NCI-H2196 (cell line): ENCODE measurements around the gene NTF3.

Experiments used
- DNase-seq: peaks from one replicate; lab custom pipeline; 2025; ENCODE audit not compliant: unreplicated experiment; lab: John Stamatoyannopoulos, UW

NTF3 gene

DNA sequence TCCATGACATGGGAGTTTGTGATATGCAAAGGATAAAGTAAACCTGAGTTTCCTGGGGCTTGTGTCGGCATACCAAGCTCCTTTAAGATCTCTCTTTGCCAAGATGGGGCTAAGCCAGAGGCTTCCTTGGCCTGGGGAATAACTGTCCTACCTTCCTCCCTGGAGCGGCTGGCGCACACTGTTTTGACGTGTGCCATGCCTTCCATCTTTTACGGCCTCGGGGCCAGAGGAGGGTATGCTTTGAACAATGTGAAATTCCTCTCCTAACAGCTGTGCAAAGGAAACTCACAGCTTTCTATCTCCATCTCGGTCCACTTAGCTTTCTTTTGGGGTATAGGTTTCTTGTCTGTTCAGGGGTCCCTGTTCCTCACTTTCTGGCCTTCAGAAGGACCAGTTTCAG, 55.2 kb downstream of the NTF3 start:
- DNase-seq = no peak

DNA sequence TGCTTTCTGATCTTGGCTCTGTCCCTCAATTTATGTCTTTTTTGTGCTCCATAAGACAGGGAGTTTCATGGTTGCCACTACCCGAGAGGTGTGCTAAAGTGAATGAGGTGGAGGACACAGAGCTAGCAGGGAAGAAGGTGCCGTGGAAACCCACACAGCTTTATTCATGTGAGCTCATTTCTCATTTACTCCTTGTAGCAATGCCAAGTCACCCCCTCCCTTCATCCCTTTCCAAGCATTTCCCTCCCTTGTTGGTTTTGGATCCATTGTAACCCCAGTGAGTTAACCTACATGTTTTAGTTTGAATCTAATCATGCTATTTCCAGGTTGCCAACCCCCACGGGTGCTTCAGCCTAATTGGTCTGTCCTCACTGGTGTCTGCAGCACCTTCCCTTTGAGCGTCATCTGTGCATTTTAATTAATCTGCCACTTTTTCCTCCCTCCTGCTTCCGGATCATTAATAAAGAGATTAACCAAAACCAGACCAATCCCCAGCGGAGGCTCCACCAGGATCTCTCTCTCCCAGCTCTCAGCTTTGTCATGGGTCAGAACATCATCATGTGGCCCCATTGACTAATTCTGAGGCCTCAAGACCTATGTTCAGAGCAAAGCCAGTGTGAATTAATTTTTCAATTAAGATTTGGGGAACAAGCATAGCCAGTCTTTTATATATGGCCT, 56.2 kb downstream of the NTF3 start:
- no peak for DNase-seq

DNA sequence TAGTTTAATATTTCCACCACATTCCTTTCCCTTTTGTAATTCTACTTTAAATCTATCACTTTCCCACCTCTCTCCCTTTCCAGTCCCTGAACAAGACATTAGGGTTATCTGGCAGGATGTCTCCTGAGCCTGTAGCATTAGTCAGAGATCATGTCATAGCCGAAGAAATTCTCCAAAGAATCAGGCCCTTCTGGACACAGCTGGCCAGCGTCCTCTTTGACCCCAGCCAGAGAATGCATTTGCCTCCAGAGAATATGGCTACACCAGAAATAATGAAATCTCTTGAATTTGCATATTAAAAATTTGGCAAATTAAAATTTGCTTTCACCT, 56.7 kb downstream of the NTF3 start:
- no peak for DNase-seq

DNA sequence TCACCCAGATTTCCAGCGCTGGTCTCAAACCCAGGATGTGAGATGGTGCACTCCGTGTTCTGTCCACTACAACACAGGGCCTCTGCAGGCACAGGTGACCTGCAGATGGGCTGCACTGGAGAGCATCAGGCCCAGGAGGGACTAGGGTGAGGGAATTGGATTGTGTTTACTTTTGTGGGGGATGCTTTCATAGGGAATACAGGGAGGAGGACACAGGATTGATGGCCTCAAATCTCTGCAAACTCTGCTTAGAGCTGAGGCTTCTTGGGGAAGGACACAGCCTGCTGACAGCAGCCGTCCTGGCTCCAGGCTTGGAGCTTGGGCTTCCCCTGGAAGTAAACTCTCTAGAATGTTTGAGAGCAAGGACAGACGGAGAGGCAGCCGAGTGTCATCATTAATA, 57.1 kb downstream of the NTF3 start:
- DNase-seq = no peak

GRCh38 chr12:5489760-5490406, 58.0 kb downstream of the NTF3 start:
- no peak for DNase-seq

DNA sequence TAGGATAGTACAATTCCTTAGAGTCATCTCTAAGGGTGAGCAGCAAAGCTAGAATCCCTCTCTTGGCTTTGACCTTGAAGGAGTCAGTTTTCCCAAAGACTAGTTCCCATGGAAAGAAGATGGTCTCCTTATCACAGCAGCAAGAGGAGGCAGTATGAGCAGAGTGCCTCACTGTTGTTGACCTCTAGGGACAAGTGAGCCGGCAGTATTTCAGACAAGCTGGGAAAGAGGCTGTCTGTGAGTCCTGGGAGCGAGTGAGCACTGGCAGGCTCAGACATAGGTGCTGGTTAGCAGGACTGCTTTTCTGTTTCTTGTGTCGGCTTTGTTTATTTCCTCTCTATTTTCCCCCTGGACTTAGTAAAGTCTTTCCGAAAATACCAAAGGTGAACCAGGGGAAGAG, 60.7 kb downstream of the NTF3 start:
- no peak for DNase-seq

DNA sequence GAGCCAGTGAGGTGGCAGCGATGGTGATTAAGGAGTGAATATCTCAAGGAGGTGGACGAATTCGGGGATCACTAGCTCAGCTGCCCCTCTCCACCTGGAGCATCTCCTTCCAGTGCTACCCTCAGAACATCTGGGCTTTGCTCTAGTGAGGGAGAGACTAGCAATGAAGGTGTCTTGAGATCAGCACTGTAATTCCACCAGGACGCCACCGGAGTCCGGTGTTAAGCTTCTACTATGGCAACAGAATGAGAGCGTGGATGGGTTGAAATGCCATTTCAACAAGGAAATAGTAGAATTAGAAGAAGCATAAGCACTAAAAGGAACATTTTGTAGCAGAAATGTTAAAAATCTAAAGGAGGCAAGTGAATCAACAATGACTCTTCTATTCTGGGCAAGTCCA, 61.1 kb downstream of the NTF3 start:
- no peak for DNase-seq

- DNase-seq = no peak
Measured at GRCh38 chr12:5494343-5494742, 62.4 kb downstream of the NTF3 start.

DNA sequence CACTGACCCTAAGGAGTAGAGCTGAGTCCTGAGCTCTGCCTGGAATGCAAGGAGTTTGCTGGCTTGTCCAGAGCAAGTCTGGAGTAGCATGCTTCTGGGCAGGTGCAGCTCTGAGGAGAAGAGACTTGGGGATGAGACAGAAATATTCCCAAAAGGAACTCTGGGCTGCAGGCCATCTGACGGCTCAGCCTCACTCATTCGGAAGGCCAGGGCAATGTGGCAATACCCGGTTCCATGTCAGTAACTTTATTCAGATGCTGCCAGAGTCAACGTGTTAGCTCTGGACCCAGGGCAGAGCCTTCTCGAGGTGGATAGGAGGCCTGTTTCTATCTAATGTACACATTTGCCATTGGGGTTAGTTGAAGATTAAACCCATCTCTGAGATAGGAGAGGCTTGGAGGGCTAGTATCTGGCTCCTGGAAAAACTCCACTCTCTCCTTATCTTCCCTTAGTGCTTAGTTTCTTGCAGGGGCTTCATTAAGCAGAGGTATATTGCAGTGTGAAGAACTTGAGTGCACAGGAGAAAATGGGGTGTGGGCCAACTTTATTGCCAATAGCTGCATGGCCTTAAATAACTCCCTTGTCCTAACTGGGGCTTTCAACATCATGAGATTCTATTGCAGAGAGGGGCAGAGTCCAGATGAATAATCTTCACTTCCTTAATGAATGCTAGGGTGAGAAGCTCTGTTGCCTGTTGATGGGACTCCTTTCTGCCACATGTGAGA, 65.6 kb downstream of the NTF3 start:
- DNase-seq = no peak

- DNase-seq = no peak
Measured at GRCh38 chr12:5498076-5498475, 66.2 kb downstream of the NTF3 start.

GRCh38 chr12:5498806-5499205, 66.9 kb downstream of the NTF3 start:
- no peak for DNase-seq

DNA sequence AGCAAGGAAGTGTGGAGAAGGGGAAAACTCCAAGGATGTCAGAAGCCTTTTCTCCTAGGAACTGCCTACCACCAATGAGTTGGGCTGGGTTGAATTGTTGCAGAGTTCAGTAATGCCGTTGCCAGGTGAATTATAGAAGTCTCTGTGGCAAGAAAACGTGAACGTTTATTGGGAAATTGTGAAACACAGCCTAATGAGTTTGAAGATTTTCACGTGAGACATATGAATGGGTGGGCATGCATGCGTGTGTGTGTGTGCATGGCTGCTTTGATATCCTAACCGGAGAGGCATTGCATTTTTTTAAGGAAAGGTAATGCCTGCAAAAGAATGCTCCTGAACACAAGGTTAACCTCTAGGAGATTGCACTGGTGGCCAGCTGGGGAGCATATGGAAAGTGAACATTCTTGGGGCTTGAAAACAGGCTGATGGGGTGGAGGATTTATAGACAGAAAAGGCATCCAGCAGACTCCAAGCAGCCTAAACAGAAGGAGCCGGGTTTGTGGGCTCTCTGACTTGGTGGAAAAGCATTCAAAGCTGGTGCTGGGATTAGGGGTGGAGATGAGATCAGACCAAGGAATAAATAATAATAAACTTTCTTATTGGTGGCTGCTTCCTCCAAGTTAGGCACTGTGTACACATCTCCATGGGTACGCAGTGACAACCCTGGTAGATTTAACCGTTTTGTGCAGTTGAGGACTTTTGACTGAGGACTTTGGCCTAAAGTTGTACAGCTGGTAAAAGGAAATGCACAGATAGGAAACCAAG, 67.8 kb downstream of the NTF3 start:
- DNase-seq = no peak

GRCh38 chr12:5500331-5500659, 68.4 kb downstream of the NTF3 start:
- DNase-seq = no peak

- no peak for DNase-seq
Measured at GRCh38 chr12:5503774-5504173, 71.9 kb downstream of the NTF3 start.

DNA sequence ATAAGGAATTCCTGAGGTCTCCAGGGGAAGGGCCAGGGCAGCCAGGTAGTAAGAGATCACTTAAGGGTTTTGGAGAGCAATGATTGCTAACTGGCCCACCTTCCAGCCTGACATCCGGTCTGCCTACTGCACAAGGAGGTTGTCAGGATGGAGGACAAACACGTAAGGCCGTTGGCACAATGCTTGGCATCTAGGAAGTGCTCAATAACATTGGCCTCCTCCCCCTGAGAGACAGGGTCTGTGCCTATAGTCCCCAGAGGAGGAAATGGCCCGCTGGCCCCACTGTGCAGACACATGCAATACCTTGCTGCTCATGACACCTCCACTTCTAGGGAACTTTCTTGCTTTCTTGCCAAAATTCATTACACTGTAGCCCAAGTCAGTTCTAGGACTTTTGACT, 73.2 kb downstream of the NTF3 start:
- DNase-seq = no peak

GRCh38 chr12:5505751-5506150, 73.8 kb downstream of the NTF3 start:
- DNase-seq = no peak

GRCh38 chr12:5506295-5506694, 74.4 kb downstream of the NTF3 start:
- no peak for DNase-seq

- no peak for DNase-seq
Measured at GRCh38 chr12:5506821-5507231, 74.9 kb downstream of the NTF3 start.

GRCh38 chr12:5507401-5507935, 75.6 kb downstream of the NTF3 start:
- no peak for DNase-seq

- DNase-seq = no peak
Measured at GRCh38 chr12:5507944-5508343, 76.0 kb downstream of the NTF3 start.

GRCh38 chr12:5509102-5509501, 77.2 kb downstream of the NTF3 start:
- DNase-seq = no peak

DNA sequence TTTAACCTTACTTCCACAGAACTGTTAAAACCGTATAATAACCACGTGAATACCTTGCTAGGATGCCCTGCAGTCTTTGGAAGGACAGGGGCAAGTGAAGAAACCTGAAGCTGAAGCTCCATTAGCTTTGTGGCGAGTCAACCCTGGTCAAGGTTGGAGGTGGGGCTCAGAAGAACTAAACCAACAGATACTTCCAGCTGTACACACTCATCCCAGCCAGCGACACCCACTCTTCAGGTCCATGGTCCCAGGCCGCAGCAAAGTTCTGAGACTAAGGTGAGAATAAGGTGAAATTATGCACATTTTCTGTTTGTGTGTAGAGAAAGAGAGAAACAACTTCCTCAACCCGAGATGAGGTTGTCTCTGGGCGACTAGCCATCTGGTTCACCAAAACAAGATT, 77.6 kb downstream of the NTF3 start:
- no peak for DNase-seq
